ENCODE results near the gene FAM193A. TPM values are rescaled to one million over a fixed set of nuclear protein-coding genes. Genes with fewer than 3 reads are reported as not detected.

Gene FAM193A
- total and polyA plus RNA-seq, 2 experiments from 2014 or later = 12.0 to 22.9 TPM

DNA sequence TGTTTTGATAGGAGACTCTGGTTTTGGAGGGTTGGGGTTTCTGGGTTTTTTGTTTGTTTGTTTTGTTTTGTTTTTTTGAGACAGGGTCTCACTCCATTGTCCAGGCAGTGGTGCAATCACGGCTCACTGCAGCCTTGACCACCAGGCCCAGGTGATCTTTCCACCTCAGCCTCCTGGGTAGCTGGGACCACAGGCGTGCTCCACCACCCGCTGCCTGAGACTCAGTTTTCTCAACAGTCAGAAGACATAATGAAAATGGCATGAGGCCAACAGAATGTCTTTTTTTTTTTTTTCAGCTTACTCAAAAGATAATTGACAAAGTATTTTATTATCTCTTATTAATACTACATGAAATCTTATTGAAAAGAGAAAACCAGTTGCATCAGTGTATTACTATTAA lies 187.3 kb downstream of the FAM193A start (continued):
- TF ChIP-seq, protein P1, sequence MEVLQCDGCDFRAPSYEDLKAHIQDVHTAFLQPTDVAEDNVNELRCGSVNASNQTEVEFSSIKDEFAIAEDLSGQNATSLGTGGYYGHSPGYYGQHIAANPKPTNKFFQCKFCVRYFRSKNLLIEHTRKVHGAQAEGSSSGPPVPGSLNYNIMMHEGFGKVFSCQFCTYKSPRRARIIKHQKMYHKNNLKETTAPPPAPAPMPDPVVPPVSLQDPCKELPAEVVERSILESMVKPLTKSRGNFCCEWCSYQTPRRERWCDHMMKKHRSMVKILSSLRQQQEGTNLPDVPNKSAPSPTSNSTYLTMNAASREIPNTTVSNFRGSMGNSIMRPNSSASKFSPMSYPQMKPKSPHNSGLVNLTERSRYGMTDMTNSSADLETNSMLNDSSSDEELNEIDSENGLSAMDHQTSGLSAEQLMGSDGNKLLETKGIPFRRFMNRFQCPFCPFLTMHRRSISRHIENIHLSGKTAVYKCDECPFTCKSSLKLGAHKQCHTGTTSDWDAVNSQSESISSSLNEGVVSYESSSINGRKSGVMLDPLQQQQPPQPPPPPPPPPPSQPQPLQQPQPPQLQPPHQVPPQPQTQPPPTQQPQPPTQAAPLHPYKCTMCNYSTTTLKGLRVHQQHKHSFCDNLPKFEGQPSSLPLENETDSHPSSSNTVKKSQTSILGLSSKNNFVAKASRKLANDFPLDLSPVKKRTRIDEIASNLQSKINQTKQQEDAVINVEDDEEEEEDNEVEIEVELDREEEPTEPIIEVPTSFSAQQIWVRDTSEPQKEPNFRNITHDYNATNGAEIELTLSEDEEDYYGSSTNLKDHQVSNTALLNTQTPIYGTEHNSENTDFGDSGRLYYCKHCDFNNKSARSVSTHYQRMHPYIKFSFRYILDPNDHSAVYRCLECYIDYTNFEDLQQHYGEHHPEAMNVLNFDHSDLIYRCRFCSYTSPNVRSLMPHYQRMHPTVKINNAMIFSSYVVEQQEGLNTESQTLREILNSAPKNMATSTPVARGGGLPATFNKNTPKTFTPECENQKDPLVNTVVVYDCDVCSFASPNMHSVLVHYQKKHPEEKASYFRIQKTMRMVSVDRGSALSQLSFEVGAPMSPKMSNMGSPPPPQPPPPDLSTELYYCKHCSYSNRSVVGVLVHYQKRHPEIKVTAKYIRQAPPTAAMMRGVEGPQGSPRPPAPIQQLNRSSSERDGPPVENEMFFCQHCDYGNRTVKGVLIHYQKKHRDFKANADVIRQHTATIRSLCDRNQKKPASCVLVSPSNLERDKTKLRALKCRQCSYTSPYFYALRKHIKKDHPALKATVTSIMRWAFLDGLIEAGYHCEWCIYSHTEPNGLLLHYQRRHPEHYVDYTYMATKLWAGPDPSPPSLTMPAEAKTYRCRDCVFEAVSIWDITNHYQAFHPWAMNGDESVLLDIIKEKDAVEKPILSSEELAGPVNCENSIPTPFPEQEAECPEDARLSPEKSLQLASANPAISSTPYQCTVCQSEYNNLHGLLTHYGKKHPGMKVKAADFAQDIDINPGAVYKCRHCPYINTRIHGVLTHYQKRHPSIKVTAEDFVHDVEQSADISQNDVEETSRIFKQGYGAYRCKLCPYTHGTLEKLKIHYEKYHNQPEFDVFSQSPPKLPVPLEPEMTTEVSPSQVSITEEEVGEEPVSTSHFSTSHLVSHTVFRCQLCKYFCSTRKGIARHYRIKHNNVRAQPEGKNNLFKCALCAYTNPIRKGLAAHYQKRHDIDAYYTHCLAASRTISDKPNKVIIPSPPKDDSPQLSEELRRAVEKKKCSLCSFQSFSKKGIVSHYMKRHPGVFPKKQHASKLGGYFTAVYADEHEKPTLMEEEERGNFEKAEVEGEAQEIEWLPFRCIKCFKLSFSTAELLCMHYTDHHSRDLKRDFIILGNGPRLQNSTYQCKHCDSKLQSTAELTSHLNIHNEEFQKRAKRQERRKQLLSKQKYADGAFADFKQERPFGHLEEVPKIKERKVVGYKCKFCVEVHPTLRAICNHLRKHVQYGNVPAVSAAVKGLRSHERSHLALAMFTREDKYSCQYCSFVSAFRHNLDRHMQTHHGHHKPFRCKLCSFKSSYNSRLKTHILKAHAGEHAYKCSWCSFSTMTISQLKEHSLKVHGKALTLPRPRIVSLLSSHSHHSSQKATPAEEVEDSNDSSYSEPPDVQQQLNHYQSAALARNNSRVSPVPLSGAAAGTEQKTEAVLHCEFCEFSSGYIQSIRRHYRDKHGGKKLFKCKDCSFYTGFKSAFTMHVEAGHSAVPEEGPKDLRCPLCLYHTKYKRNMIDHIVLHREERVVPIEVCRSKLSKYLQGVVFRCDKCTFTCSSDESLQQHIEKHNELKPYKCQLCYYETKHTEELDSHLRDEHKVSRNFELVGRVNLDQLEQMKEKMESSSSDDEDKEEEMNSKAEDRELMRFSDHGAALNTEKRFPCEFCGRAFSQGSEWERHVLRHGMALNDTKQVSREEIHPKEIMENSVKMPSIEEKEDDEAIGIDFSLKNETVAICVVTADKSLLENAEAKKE (CRISPR knock-in tag; IDR thresholded peaks at IDR 0.05) = no peak
- TF ChIP-seq JUNB (IDR thresholded peaks at IDR 0.05; ENCODE audit: unreplicated experiment) (no peak), ZNF331 (CRISPR knock-in tag; IDR thresholded peaks at IDR 0.05; ENCODE audit: low read depth) (no peak)
- TF ChIP-seq, protein P2, sequence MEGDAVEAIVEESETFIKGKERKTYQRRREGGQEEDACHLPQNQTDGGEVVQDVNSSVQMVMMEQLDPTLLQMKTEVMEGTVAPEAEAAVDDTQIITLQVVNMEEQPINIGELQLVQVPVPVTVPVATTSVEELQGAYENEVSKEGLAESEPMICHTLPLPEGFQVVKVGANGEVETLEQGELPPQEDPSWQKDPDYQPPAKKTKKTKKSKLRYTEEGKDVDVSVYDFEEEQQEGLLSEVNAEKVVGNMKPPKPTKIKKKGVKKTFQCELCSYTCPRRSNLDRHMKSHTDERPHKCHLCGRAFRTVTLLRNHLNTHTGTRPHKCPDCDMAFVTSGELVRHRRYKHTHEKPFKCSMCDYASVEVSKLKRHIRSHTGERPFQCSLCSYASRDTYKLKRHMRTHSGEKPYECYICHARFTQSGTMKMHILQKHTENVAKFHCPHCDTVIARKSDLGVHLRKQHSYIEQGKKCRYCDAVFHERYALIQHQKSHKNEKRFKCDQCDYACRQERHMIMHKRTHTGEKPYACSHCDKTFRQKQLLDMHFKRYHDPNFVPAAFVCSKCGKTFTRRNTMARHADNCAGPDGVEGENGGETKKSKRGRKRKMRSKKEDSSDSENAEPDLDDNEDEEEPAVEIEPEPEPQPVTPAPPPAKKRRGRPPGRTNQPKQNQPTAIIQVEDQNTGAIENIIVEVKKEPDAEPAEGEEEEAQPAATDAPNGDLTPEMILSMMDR (conservative IDR thresholded peaks at IDR 0.05; ENCODE audit: low read depth in 2 of 2) = no peak

DNA sequence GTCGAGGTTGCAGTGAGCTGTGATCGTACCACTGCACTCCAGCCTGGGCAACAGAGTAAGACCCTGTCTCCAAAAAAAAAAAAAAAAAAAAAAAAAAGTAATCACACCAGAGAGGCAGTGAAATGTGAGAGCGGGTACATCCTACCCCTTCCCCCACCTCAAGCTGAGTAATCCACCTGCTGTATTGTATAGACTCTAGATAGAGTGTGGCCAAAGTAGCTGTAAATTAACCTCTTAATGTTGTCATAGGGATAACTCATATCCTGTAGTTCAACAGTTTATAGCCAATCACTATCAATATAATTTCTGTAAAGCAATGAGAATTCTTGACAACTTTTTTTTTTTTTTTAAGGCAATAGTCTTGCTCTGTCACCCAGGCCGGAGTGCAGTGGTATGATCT lies 188.9 kb downstream of the FAM193A start:
- no peak overlapping the region for H2AFZ ChIP-seq
- Mint-ChIP-seq H3K4me3 (no peak overlapping the region), H3K4me1 (no peaks in the 10 kb centered on the region), H3K27me3 (ENCODE audit: insufficient read depth, low read depth, poor library complexity) (peaks cover 5% of the 10 kb centered on the region), H3K36me3 (ENCODE audit: low read depth) (peaks cover 26% of the 10 kb centered on the region), H3K9me3 (no peaks in the 10 kb centered on the region), H3K27ac (no peak overlapping the region)
- no peak overlapping the region for H3K27ac ChIP-seq (ENCODE audit: low read depth)
- no peaks in the 10 kb centered on the region for H3K27me3 ChIP-seq (ENCODE audit: insufficient read depth)
- H3K4me1 ChIP-seq (ENCODE audit: insufficient read depth) = no peaks in the 10 kb centered on the region
- no peak overlapping the region for H3K4me2 ChIP-seq
- H3F3A ChIP-seq (replicated peaks; ENCODE audit: low read depth) = no peaks in the 10 kb centered on the region
- H3K36me3 ChIP-seq (ENCODE audit: insufficient read depth) = no peaks in the 10 kb centered on the region; the same call in 1 of the 2 replicates
- no peaks in the 10 kb centered on the region; the same call in 1 of the 2 replicates for H4K20me1 ChIP-seq (replicated peaks; ENCODE audit: insufficient read depth)
- H3K4me3 ChIP-seq = no peak overlapping the region
- no peak for ATAC-seq
- no peaks in the 10 kb centered on the region for H3K79me2 ChIP-seq (replicated peaks; ENCODE audit: insufficient read depth)
- DNase-seq (ENCODE audit: low spot score) = no peak
- H3K9me2 ChIP-seq (ENCODE audit: insufficient read depth) = no peaks in the 10 kb centered on the region
- TF ChIP-seq, protein P1 (CRISPR knock-in tag; IDR thresholded peaks at IDR 0.05) = no peak
- TF ChIP-seq, protein P2 (conservative IDR thresholded peaks at IDR 0.05; ENCODE audit: low read depth in 2 of 2) = no peak
